Testis (tissue), 2 donors: ENCODE data around the gene HOXB3.

ENCODE experiments used
- CTCF ChIP-seq, 3 experiments: fragments of 450-650 bp in 2 of 3; fragments of 200-600 bp in 1 of 3; sonication (generic) in 1 of 3; IDR thresholded peaks; one replicate each; pipeline ENCODE4 v1.5.1; 2016 to 2019; ENCODE audit warnings: antibody characterized with exemption in 3 of 3, mild to moderate bottlenecking in 2 of 3, moderate library complexity in 1 of 3
- POLR2A ChIP-seq: fragments of 450-650 bp; IDR thresholded peaks from one replicate; pipeline ENCODE4 v1.6.1; 2017; ENCODE audit warnings: antibody characterized with exemption, mild to moderate bottlenecking, moderate library complexity

GRCh38 chr17:48613862-48614694, 24.0 kb upstream of the HOXB3 start:
- TF ChIP-seq CTCF (IDR thresholded peaks at IDR 0.05) (no peak), POLR2A (no peak)
